ENCODE results near the gene NAP1L4. TPM values are rescaled to one million over a fixed set of nuclear protein-coding genes. Genes with fewer than 3 reads are reported as not detected.

NAP1L4 gene
- total RNA-seq, 1 donor from 2014 or later: 301 TPM

DNA sequence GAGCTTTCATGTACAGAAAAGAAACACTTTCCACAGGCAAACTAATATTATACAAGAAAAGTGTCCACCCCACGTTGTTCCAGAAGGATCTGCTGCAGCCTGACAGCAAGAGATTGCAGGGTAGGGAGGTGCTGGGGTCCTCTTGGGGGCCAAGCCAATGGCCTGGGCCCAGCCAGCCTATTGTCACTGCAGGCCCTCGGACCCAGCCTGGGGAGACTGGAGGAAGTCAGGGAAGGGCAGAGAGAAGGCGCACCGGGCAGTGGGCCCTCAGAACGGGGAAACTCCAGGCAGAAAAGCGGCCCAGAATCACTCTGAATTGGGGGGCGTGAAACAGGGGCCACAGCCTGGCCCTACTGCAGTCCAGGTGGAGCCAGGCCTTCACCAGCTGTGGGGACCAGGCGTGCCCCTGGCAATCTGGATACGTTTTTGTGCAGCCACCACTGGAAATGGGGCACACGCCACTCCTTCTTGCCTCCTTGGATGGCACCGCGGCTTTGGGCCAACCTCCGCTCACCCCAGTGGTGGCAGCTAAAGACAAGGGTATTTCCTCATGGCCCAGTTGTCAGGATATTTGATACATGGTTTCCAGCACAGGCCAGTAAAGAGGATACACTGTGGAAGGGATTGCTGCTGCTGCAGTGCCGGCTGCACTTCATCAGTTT is 3.9 kb upstream of the NAP1L4 start:
- intact Hi-C loops (cut with micrococcal nuclease): no loop called here

DNA sequence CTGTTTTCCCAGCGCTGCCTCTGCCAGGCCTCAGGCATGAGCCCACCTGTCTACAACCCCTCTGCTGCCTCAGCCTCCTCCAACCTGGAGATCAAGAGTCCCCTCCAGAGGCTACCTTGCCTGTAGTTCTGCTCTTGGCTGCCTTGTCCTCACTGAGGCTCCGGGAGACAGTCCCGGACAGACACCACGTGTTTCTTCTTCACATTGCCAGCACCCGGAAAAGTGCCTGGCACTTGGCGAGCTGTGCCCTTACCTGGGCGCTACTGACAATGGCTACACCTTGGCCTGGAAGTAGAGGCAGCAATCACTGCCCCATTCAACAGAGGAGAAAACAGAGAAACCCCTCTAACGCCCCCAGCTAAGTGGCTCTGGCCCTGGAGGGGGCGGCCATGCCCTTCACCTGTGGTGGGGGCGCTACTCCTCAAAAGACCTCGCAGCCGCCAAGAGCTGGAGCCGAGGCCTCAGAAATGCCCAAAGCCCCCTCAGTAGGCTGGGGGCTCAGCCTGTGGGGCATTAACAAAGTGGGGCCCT is 3.0 kb upstream of the NAP1L4 start:
- intact Hi-C loops (cut with micrococcal nuclease): no loop called here

DNA sequence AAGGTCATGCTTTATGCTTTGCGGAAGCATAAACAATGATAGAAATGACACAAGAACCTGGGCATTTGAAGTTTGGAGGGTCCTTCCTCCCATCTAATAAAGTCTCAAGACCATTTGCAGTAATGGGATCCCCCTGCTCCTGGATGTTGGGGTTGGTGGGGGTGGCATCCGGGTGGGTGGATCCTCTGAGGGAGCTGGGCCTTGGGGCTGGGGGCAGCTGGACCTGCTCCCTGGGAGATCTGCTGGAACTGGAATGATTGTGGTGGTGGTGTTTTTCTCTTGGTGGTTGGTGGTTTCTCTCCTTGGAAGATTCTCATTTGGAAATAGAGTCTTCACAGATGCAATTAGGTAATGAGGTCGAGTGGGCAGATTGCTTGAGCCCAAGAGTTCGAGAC is 2.2 kb upstream of the NAP1L4 start:
- intact Hi-C loops (cut with micrococcal nuclease): loop anchor here (5.0 kb wide), 2 partner anchors 107 to 383 kb away; partner anchors contain the start of genes CDKN1C and ZNF195

DNA sequence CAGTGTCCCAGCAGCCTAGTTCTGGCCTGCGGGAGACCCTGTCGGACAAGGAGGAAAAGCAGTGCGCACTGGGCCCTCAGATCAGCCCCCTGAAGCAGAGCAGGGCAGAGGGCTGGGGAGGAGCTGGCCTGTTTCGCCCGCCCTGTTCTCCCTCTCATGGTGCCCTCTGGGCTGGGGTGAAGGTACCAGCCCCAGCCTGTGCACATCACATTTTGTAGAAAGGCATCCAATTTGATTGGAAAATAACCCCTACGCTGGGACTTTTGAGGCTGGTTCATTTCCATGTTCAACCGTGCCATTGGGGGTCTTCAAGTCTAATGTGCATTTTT is 832 bp upstream of the NAP1L4 start:
- intact Hi-C loops (cut with micrococcal nuclease): loop anchor here (1.0 to 5.0 kb wide), 9 partner anchors 21 to 1102 kb away; partner anchors contain the start of genes CARS1, CDKN1C, RRM1 and TSSC4

DNA sequence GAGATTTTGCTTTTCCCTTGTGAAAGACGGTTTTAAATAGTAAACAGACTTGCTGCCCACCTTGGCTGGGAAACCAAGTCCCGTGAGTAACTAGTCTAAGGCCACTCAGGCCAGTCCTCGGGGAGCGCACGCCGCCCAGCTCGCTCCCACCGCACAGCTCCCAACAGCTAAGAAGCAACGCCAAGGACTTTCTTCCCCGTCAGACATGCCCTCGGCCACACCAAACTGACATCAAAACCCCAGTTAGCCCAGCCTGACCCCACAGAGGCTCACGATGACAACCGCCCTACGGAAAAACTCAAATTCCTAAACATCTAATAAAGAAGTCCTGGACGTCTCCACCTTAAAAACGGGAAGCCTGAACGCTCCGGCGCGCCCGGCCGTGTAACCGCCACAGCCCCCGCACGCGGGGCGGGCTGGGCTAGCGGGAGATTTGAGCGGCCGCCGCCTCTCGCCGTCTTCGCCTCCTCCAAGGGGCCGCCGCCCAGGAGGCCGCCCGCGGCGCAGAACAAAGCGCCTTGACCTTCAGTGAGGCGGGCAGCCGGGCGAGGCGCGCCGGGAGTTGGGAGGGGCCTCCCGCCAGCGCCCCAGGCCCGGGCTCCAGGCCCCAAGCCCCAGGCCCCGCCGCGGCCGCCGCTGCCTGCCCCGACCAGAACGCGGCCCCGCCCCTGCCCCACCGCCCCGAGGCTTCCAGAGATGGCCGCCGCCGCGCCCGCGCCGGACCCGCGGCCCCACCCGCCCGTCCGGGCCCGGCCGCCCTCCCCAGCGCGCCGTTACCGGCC is 486 bp downstream of the NAP1L4 start:
- intact Hi-C loops (cut with micrococcal nuclease): loop anchor here (1.0 to 5.0 kb wide), 10 partner anchors 23 to 1103 kb away; partner anchors contain the start of genes CARS1, CDKN1C, PHLDA2 and RRM1

DNA sequence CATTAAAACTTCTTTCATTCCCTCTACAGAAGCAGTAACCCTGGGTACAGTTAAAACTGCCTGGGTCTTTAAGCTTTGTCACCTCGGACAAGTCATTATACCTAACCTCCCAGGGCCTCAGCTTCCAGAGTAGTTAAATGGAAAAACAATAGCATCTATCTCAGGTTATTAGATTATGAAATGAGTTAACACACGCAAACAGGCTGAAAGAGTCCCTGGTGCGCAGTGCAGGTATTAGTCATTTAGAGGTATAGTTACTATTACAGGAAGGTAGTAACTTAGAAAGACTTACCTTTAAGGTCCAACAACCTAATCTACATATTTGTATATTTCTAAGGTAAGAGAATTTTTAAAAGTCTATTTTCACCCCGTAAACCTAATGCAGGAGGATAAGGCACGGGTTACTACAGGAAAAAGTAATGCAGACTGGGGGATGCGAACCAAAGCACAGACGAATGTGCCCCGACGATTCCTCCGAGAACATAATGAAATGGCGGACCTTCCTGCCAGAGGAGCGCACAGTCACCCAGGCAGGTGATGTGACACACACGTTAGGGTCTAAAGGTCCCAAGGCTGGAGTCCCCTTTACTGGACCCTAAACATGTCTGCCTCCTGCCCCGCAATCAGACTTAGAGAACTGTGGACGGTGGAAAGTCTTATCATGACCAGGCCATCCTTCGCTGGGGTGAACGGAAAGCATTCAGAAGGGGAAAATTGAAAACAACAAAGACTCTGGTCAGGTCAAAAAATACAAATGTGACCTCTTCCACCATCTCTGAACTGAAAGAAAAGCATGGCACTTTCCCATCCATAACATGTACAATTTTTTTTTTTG is 1.3 kb downstream of the NAP1L4 start:
- intact Hi-C loops (cut with micrococcal nuclease): loop anchor here (2.0 to 5.0 kb wide), 3 partner anchors 62 to 386 kb away; partner anchors contain the start of genes CDKN1C, PHLDA2 and ZNF195

DNA sequence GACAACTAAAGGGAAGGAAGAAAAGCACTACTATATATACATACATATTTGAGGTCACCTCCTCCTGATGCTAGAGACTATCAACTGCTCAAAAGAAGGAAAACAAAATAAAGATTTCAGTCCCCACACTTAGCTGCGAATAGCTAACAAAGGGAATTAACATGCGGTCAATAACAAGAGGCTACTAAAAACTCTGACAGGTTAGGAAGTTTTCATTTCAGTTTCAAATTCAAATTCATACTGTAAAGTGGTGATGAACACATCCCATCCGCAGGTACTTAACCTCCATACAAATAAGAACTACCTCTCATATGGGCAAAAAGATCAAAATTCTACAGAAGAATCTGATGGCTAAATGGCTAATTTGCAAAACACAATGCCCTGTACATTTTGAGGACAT is 2.6 kb downstream of the NAP1L4 start:
- intact Hi-C loops (cut with micrococcal nuclease): loop anchor here (2.0 kb wide), 1 partner anchor 433 kb away; no protein-coding TSS in a partner anchor

DNA sequence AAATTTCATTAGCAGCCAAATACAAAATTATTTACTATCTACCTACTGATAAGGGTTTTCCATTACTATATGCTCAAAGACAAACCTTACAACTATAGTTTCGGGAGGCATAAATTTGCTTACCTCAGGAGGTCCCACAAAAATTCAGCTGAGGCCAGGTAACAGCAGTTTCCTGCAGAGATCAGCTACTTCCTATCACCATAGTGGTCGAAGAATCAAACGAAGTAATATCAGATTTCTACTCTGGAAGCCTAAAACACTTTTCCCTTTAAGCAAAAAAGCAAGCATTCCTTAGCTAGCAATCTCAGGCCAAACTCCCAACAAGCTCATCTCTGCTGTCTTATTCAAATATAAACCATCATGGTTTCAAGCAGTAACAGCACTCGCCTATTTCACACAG is 3.1 kb downstream of the NAP1L4 start:
- intact Hi-C loops (cut with micrococcal nuclease): loop anchor here (2.0 kb wide), 1 partner anchor 434 kb away; no protein-coding TSS in a partner anchor

DNA sequence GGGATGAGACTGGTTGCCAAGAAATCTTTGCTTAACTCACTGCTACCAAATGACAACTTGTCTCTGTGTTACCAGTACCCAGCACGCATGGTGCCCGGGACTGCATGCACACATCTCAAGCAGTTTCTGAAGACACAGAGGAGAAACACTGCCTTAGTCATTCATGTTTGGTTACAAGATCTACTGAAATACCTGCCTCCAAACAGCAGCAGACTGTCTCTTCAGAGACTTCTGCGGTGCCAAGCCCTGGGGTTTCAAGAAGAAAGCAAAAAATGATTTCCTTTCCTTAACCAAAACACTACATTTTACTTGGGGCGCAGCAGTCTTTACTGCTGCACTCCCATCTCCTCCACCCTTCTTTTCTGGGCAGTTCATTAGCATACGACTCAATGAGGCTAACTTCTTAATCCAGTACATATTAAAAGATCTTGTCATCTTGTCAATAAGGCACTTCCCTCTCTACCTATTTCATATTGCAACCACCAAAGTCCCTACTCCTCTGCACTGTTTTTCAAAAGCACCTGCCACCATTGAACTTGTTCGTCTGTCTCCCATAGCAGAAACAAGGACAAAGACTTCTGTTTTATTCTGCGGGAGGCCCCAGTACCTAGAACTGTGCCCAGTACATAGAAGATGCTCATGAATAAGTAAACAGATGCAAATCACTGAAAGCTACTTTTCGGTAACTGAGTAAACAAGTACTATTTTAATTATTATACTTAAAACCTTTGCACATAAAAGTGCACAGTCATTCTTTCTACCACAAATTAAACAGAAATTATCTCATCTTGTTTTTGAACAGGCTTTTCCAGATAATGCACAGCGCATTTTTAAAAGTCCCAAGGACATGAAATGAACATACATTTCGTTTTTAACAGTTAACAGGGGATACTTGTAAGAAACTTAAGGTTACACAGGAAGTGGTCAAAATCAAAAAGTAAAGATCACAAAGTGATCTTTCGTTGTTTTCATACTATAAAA is 4.0 kb downstream of the NAP1L4 start:
- intact Hi-C loops (cut with micrococcal nuclease): loop anchor here (1.0 to 2.0 kb wide), 4 partner anchors 13 to 435 kb away; partner anchors contain the start of gene CARS1

DNA sequence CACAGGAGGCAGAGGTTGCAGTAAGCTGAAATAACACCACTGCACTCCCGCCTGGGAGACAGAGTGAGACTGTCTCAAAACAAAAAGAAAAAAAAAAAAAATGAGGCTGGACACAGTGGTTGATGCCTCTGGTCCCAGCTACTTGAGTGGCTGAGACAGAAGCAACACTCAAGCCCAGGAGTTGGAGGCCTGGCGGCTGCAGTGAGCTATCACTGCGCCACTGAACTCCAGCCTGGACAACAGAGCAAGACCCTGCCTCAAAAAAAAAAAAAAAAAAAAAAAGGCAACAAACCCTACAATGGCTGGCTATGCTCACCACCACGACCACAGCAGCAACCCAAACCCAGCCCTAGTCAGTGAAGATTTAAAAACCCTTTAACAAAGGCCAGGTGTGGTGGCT is 8.2 kb downstream of the NAP1L4 start:
- intact Hi-C loops (cut with micrococcal nuclease): loop anchor here (1.0 kb wide), 1 partner anchor 9 kb away; no protein-coding TSS in a partner anchor

DNA sequence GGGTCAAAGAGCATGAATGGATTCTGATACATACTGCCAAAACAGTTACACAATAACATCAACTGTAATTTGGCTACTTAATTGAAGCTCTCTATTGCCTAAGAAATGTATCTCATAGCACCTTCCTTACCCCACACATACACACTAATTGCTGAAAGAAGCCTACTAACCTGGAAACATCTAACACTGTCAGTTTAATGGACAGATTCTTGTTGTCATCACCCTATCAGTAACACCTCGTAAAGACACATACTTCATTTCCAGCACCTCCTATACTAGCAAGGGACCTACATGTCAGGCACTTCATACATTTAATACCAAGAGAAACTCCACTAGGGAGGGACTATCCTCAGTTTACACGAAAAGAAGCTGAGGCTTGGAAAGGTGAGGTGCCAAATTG is 9.9 kb downstream of the NAP1L4 start:
- intact Hi-C loops (cut with micrococcal nuclease): no loop called here

DNA sequence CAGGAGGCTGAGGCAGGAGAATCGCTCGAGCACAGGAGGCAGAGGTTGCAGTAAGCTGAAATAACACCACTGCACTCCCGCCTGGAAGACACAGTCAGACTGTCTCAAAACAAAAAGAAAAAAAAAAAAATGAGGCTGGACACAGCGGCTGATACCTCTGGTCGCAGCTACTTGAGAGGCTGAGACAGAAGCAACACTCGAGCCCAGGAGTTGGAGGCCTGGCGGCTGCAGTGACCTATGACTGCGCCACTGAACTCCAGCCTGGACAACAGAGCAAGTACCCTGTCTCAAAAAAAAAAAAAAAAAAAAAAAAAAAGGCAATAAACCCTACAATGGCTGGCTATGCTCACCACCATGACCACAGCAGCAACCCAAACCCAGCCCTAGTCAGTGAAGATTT is 11.0 kb downstream of the NAP1L4 start:
- intact Hi-C loops (cut with micrococcal nuclease): no loop called here

DNA sequence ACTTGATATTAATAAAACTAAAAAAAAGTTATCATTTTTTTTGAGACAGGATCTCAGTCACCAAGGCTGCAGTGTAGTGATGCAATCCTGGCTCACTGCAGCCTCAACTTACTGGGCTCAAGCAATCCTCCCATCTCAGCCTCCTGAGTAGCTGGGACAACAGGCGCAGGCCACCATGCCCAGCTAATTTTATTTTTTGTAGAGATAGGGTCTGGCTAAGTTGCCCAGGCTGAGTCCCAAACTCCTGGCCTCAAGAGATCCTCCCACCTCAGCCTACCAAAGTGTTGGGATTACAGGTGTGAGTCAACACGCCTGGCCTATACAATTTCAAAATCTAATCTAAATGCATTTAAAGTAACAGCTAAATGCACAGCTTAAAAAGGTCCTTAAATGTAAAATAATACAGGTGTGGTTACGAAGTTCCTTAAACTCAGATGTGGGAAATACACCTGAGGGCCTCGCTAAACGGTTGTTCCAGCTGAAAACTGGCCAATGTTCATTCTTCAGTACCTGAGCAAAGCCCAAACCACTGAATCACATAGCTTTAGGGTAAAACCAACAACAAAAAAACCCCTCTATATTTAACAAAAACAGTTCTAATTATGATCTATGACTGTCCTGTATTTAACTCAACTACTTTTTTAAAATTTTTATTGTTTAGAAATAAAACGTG is 11.8 kb downstream of the NAP1L4 start:
- intact Hi-C loops (cut with micrococcal nuclease): no loop called here

DNA sequence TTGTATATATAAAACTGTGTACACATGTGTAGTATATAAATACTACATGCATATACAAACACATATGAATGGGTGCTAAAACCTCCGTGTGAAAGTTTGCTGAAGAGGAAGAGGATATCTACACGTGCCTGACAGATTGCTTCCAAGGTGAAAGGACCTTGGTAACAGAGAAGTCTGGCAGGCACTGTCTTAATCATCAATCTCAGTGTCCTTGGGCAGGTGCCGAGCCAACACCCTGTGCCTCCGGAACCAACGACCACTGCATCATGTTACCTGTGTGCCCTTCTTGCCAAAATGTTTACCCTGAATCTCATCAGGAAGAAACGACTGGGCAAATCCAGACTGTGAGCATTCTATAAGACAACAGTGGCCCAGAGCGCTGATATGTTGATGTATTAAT is 15.0 kb downstream of the NAP1L4 start:
- intact Hi-C loops (cut with micrococcal nuclease): loop anchor here (5.0 kb wide), 1 partner anchor 240 kb away; the partner anchor contains the start of gene MRGPRG

DNA sequence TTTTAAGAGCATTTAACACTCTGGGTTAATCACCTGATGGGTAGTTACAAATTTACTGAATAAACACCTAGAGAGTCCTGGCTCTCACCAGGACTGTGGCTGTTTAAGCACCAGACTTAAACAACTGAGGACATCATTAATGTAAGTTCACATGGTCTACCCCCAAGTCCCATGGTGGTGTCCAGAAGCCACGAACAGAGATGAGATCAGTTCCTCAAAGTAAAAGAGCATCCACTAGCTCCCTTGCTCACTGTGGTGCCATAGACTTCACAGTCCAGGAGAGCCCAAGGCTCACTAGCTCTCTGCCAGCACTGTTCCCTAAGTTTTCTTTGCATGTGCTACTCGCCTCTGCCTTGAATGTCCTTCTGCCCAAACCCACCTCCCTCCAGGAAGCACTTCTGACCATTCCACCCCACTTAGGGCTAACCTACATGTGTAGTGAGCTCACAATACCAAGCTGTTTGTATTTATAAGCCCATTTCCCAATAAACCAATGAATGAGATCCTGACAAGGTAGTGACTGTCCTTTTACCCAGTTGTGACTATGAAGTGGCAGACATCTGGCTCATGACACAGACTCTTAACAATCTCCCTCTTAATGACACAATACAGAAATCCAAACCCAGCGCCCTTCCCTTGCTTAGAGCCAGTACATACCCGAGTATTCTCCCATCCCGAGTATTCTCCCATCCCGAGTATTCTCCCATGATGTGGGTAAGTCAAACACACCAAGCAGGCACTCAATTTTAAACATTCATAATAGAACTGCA is 15.7 kb downstream of the NAP1L4 start:
- intact Hi-C loops (cut with micrococcal nuclease): loop anchor here (5.0 kb wide), 1 partner anchor 241 kb away; the partner anchor contains the start of gene MRGPRG

DNA sequence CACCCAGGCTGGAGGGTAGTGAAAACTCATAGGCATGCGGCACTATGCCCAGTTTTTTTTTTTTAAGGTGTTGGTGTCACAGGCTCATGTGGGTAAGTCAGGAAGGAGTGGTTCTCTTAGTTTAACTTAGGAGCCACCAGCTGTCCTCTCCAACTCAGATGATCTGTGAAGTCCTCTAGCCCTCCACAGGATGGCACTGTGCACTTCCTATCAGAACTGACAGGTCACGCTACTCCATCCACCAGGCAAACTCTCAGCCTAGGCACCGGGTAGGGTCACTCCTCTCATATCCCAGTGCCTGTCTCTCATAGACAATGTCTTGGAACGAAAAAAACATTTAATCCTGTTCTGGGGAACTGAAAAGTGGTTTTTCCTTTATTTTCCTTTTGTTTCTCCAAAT is 16.5 kb downstream of the NAP1L4 start:
- intact Hi-C loops (cut with micrococcal nuclease): loop anchor here (1.0 to 5.0 kb wide), 6 partner anchors 8 to 442 kb away; partner anchors contain the start of gene MRGPRG

DNA sequence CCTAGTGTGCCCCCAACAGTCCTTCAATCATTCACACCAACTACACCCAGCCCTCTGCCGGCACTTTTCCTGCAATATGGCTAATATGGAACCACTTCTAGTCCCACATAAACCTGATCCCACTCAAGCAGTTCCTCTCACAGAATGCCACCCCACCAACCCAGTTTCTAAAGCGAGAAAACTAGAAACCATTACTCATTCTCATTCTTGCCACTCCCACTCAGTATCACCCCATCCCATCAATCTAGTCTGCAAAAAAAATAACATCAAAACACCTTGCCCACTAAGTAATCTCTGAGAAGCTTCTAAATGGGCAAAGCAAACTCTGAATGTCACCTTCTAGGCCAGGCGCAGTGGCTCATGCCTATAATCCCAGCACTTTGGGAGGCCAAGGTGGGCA is 17.9 kb downstream of the NAP1L4 start:
- intact Hi-C loops (cut with micrococcal nuclease): no loop called here

DNA sequence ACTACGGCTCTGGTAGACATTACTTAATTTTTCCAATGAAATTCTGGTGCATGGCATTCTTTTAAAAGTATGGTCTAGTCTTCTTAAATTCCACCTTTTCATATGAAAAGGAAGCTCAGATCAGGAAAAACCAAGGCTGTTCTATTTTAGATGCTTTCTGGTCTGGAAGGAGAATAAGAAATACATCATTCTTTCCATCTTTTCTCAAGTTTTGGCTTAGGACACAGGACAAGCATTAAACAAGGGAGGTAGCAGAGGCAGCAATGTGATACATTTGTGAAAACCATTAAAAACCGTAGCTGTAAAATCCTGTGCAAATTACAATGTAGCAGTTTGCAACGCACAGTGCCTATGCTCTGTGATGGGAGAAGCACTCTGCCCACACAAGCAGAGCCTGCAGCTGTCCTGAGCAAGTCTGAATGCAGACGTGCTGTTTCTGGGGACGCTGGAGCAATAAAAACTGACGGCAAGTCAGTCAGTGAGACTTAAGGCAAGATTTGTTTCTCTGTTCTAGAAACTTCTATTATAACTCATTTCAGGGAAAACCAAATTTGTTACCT is 23.7 kb downstream of the NAP1L4 start:
- intact Hi-C loops (cut with micrococcal nuclease): no loop called here

All from T-helper 1 cell treated with Interleukin-12 subunit alpha and Interleukin-12 subunit beta and Interleukin-4 antibody, amounts not matched to agents 30 ng/mL and 1 ng/mL, for 36 hours (primary cell).